Hypothalamus (tissue), 51 donors: Measurements from ENCODE around the gene DNAJC9.
"Not testable (repeated sequence)": the region's sequence is repeated elsewhere in the genome, so short reads cannot be mapped to it uniquely, and the experiment has no call there.

Source experiments
- DNase-seq, 51 donors: peaks; one replicate each; lab custom pipeline; 2025; lab: John Stamatoyannopoulos, UW

Gene DNAJC9, protein sequence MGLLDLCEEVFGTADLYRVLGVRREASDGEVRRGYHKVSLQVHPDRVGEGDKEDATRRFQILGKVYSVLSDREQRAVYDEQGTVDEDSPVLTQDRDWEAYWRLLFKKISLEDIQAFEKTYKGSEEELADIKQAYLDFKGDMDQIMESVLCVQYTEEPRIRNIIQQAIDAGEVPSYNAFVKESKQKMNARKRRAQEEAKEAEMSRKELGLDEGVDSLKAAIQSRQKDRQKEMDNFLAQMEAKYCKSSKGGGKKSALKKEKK

DNA sequence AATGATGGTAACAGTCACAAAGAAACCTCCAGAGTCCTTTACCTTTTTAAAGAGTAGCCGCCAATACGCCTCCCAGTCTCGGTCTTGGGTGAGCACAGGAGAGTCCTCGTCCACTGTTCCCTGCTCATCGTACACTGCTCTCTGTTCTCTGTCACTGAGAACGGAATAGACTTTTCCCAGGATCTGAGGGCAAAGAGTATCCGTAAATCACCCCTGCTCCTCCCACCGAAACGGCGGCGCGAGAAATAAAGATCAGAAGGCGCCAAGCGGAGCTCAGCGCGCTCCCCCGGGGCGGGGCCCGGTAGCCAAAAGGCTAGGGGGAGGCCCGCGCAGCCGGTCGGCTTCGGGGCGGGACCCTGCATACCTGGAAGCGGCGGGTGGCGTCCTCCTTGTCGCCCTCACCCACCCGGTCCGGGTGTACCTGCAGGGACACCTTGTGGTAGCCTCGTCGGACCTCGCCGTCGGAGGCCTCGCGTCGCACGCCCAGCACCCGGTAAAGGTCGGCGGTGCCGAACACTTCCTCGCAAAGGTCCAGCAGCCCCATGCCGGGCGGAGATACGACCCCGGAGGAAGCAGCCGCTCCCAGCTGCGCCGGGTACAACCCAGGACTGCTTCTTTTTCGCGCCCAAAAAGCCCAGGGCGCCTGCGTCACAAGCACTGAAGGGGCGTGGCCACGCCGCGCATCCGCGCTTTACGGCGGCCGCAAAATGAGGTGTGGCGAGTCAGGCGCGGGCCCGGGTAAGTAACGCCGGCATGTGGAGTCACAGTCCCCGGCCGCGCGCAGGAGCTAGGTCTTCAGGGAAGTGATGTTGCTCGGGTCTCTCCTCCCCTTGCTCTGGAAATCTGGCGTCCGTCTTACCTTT, at the start of gene DNAJC9:
TSS of gene DNAJC9 (minus strand) at position 610 of the 863 bp plus-strand sequence. CDS start at position 544, 66 bp downstream.
- DNase-seq, result peak; percentile 49 to 97 (median 87)

DNA sequence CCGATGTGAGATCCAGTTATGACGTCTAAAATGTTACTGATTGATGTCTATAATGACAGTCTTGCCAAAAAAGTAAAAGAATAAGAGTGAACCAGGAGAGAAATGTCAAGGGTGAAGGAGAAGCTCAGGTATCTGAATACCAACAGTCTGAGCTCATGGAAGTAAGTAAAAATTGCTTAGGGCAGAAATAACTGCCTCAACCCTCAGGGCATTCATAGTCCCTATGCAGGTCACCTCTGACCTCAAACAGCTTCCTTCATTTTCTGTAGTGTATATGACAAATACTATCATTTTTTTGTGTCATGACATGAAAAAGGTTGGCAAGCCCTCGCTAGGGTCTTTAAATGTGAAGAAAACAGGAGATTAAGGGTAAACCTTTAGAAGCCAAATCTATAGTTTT, 46.4 kb upstream of the DNAJC9 start:
- no peak for DNase-seq

DNA sequence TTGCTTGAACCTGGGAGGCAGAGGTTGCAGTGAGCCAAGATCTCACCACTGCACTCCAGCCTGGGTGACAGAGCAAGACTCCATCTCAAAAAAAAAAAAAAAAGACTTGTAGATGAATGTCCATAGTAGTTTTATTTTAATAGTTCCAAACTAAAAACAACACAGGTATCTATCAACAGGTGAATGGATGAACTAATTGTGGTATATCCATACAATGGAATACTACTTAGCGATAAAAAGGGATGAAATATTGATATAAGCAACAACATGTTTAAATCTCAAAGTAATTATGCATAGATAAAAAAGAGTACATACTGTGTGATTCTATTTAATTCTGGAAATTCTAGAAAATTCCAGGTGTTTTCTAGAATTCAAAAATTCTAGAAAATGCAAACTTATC, 42.9 kb upstream of the DNAJC9 start:
- DNase-seq, result no peak

DNA sequence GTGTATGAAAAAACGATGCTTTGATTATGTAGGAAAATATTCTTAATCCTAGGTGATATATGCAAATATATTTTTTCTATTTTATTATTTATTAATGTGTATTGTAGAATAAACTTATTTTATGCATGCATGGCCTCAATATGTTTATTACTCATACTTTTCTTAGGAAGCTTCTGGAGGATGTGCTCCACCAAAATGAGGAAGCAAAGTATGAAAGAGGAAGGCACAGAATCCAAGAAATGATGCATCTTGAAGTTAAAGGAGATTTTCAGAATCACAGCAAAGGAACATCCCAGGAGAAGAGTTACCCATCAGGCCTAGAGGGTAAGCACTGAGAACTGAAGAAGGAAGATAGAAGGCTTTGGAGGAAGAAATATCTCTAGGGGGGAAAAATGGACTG, 40.4 kb upstream of the DNAJC9 start:
- DNase-seq, result no peak

DNA sequence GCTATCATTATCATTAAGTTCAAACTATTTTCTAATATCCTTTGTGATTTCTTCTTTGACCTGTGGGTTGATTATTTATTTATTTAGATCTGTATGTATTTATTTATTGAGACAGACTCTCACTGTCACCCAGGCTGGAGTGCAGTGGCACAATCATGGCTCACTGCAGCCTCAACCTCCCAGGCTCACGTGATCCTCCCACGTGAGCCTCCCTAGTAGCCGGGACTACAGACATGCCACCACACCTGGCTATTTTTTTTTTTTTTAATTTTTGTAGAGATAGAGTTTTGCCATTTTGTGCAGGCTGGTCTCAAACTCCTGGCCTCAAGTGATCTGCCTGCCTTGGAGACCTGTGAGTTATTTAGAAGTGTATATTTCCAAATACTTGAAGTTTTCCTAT, 34.0 kb upstream of the DNAJC9 start:
- no peak for DNase-seq

DNA sequence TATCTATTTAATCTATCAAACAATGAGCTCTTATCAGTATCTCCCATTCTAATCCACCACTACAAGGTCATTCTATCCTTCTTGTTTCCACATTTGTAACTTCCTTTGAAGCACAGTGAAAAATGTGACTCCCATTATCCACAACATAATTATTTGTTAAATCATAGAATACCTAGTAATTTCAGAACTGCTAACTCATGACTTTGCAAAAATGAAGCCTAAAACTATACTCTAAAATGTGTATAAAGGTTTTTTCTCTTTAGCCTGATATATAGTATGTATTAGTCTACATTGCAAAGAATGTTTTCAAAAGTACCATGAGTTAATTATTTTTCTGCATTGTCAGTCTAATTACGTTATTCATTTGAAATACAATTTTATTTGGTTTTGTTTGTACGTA, 17.4 kb upstream of the DNAJC9 start:
- no peak for DNase-seq

DNA sequence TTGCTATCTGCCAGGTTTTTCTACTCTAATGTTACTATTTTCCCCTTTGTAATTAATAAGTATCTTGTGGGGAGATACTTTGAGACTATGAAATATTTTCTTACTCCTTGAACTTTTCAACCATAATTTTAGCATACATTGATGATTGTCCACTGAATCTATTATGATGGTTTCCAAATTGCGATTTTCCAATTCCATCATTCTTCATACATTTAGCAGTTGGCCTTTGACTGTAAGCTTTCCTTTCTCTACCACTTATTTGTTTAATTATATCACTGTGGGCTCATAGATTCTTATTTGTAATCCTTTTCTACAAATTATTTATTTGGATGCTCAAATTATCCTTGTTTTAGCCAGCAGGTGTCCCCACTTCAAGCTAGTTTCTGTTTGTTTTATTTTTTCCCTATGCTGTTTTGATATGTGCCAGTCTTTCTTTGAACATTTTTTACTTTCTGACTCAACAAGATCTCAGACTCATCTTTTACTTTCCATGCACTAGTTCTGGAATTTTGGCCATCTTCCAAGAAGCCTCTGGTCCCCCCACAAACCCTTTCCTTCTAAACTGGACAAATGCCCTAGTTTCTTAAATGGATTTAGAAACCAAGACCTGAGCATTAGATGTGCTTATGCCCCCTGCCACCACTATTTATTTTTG, 16.8 kb upstream of the DNAJC9 start:
- DNase-seq, result no peak

DNA sequence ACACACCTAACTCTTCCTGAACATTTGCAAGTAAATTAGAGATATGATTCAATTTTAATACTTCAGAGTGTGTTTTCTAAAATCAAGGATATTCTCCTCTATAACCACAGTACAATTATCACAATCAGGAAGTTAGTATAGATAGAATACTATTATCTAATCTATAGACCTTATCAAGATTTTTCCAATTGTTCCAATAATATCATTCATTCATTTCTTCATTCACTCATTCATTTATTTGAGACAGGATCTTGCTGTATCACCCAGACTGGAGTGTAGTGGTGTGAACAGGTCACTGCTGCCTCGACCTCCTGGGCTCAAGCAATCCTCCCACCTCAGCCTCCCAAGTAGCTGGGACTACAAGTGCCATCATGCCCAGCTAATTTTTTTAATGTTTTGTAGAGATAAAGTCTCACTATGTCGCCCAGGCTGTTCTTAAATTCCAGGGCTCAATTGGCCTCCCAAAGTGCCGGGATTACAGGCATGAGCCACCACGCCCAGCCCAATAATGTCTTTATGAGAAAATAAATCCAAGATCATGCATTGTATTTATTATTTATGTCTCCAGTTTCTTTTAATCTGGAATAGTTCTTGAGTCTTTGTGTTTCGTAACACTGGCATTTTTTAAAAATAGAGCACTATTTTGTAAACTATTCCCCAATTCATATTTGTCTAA, 16.0 kb upstream of the DNAJC9 start:
- DNase-seq, result no peak

DNA sequence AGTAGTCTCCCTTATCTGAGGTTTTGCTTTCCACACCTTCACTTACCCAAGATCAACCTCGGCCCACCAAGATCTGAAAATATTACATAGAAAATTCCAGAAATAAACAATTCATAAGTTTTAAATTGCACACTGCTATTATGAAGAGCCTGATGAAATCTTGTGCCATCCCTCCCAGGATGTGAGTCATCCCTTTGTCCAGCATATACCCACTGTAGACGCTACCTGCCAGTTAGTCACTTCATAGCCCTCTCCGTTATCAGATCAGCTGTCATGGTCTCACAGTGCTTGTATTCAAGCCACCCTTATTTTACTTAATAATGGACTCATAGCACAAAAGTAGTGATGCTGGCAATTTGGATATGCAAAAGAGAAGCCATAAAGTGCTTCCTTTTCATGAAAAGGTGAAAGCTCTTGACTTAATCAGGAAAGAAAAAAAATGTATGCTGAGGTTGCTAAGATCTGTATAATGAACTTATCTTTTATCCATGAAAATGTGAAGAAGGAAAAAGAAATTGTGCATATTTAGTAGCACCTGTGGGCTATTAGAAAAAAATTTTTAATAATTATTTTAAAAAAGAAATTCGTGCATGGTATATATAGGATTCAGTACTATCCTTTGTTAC, 15.2 kb upstream of the DNAJC9 start:
- no peak for DNase-seq

DNA sequence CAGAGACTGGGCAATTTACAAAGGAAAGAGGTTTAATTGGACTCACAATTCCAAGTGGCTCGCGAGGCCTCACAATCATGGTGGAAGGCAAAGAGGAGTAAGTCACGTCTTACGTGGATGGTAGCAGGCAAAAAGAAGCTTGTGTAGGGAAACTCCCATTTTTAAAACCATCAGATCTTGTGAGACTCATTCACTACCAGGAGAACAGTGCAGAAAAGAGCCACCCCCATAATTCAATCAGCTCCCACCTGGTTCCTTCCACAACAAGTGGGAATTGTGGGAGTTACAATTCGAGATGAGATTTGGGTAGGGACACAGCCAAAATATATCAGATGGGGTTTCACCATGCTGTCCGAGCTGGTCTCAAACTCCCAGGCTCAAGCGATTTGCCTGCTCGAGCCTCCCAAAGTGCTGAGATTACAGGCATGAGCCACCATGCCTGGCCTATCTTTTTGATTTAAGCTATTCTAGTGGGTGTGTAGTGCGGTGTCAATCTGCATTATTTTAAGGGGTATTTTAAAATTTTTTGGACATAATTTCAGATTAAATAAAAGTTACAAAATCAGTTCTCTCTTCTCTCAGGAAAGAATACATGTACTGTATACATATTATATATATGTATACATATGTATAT, 14.4 kb upstream of the DNAJC9 start:
- DNase-seq, result no peak

- not testable (repeated sequence) for DNase-seq
These were observed 11.6 kb upstream of the DNAJC9 start for GRCh38 chr10:73258612-73259011.

- no peak for DNase-seq
These were observed 6.1 kb upstream of the DNAJC9 start for GRCh38 chr10:73253225-73253555.

GRCh38 chr10:73252445-73253224, 5.6 kb upstream of the DNAJC9 start, which contains the start of gene MRPS16:
Gene MRPS16 (minus strand): TSS chr10:73252644. CDS start chr10:73252482, 162 bp downstream.
- DNase-seq, result peak; percentile 65 to 96 (median 89)

GRCh38 chr10:73251683-73252444, 4.8 kb upstream of the DNAJC9 start:
- peak in 2 of 51 donors; percentile 1 to 19 for DNase-seq

- no peak for DNase-seq
These were observed 1.2 kb upstream of the DNAJC9 start for GRCh38 chr10:73248259-73248724.

DNA sequence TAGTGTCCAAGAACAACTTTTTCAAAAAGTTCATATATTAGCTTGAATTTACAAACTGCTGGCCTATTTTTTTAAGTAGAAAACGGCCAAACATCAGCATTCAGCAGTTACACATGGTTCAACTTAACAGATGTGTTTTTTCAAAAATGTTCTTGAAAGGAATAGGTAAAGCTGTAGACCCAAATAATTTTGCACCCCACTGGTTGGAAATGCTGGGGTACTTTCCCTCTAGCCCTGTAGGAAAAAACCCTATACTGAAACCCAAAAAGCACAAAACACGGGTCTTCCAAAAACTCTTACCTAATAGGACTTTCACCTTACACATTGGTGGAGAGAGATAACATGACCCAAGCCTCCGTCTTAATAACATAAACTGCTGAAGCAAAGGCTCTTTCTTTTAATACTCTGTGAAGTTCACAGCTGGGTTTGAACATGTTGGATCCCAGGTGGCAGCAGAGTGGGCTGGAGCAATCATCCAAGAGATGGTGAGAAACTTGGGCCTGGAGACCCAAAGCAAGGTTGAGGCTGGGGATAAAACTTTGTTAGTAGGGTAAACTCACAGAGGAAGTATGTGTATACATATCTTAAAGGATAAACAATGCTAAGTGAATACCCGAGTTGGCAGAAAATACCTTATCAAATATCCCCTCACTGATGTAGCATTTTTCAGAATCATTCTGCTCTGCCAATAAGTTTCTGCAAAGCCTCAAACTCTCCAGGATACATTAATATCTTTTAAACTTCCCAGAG, 629 bp upstream of the DNAJC9 start:
- DNase-seq, result no peak

- DNase-seq, result no peak
These were observed 771 bp downstream of the DNAJC9 start for GRCh38 chr10:73246322-73246645.
